K562 (cell line): ENCODE results near the gene RCC1. TPM values are rescaled to one million over a fixed set of nuclear protein-coding genes. Genes with fewer than 3 reads are reported as not detected.

Experiments
- ATAC-seq: fragments of 200-7000 bp; cut with Tn5 transposase; 3 replicates; pipeline ENCODE4 v1.9.1; 2020; ENCODE audit warnings: moderate library complexity
- BruUV-seq: library from RNA; stranded (reverse); fragments of 400-500 nt; replicated peaks from 2 replicates; lab custom pipeline; 2021; lab: Mats Ljungman, UMichigan
- CTCF ChIA-PET: fragments of 300-600 bp; formaldehyde crosslinking; extraction: SDS; loops from one replicate; lab custom pipeline; 2021; ENCODE audit warnings: low intra/inter-chr PET ratio; lab: Yijun Ruan, JAX
- POLR2A ChIA-PET: fragments of 300-600, 350-650 bp; sonication (Branson Sonifier 250); formaldehyde crosslinking; extraction: SDS; loops from one replicate; lab custom pipeline; 2021; ENCODE audit warnings: antibody characterized with exemption, inconsistent platforms; lab: Yijun Ruan, JAX
- DNase-seq, 4 experiments: peaks; one replicate each; pipeline versions ENCODE4 v3.0.0 to v3.0.0-alpha.2; 2011 to 2018; ENCODE audit warnings: low spot score in 3 of 4, mixed read lengths in 3 of 4; ENCODE audit errors: extremely low read depth in 1 of 4
- FAIRE-seq: peaks from 2 replicates; lab custom pipeline; 2011; peaks lifted over from hg19 to GRCh38; lab: Jason Lieb, UNC
- H2AFZ ChIP-seq: 2 replicates; pipeline ENCODE4 v1.6.0; 2011; ENCODE audit warnings: low read depth, low read length, control low read depth, inconsistent platforms
- H3K27ac ChIP-seq: fragments of 200-600 bp; 3 replicates; pipeline ENCODE4 v1.8.0; 2011; ENCODE audit warnings: low read depth, mild to moderate bottlenecking, control low read depth, inconsistent platforms, low read length, moderate library complexity, mixed read lengths; ENCODE audit errors: extremely low read depth
- H3K27me3 ChIP-seq, 2 experiments: fragments of 300-600 bp in 1 of 2; 2 replicates in 1 of 2; 3 replicates in 1 of 2; pipeline versions ENCODE4 v1.6.0 to v1.8.0; 2011; ENCODE audit warnings: inconsistent platforms in 2 of 2, low read length in 2 of 2, mild to moderate bottlenecking in 1 of 2, mixed read lengths in 1 of 2, moderate library complexity in 1 of 2; ENCODE audit not compliant: control insufficient read depth in 2 of 2, insufficient read depth in 2 of 2
- H3K36me3 ChIP-seq: fragments of 300-600 bp; 3 replicates; pipeline ENCODE4 v1.8.0; 2011; ENCODE audit warnings: mild to moderate bottlenecking, low read length, inconsistent platforms; ENCODE audit not compliant: control insufficient read depth, insufficient read depth
- H3K4me1 ChIP-seq, 2 experiments: fragments of 200-600 bp in 1 of 2; replicated peaks in 1 of 2; 2 replicates in 1 of 2; 3 replicates in 1 of 2; pipeline versions ENCODE4 v1.5.1 to v1.8.0; 2011; ENCODE audit warnings: inconsistent platforms in 2 of 2, low read length in 2 of 2, mild to moderate bottlenecking in 1 of 2, mixed read lengths in 1 of 2, moderate library complexity in 1 of 2; ENCODE audit not compliant: control insufficient read depth in 2 of 2, insufficient read depth in 2 of 2
- H3K4me2 ChIP-seq: 2 replicates; pipeline ENCODE4 v1.6.1; 2011; ENCODE audit warnings: low read length, control low read depth, inconsistent platforms, mixed read lengths; ENCODE audit not compliant: insufficient read depth
- H3K4me3 ChIP-seq: fragments of 200-600 bp; sonication (generic), shearing (Covaris generic); 2 replicates; pipeline ENCODE4 v1.5.1; 2016; ENCODE audit warnings: control low read depth, inconsistent platforms
- H3K79me2 ChIP-seq: fragments of 200-600 bp; 3 replicates; pipeline ENCODE4 v1.8.0; 2011; ENCODE audit warnings: low read length, inconsistent platforms; ENCODE audit not compliant: control insufficient read depth, insufficient read depth
- H3K9ac ChIP-seq, 2 experiments: 2 replicates each; pipeline versions ENCODE4 v1.6.0 to v1.6.1; 2011; ENCODE audit warnings: low read depth in 2 of 2, low read length in 2 of 2, control low read depth in 1 of 2, inconsistent platforms in 1 of 2, mild to moderate bottlenecking in 1 of 2, mixed read lengths in 1 of 2; ENCODE audit not compliant: insufficient read depth in 1 of 2
- H3K9me1 ChIP-seq: one replicate; pipeline ENCODE4 v1.6.0; 2011; ENCODE audit warnings: inconsistent platforms, mild to moderate bottlenecking, low read length, moderate library complexity; ENCODE audit not compliant: control insufficient read depth, insufficient read depth
- H3K9me3 ChIP-seq: replicated peaks from 2 replicates; pipeline ENCODE4 v1.5.1; 2011; ENCODE audit warnings: low read depth, low read length, inconsistent platforms; ENCODE audit not compliant: control insufficient read depth, insufficient read depth
- H4K20me1 ChIP-seq: replicated peaks from 2 replicates; pipeline ENCODE4 v1.6.1; 2011; ENCODE audit warnings: low read length, inconsistent platforms, mixed read lengths; ENCODE audit not compliant: control insufficient read depth, insufficient read depth
- CHD2 ChIP-seq: IDR thresholded peaks from 2 replicates; pipeline ENCODE4 v1.6.1; 2011; ENCODE audit warnings: low read depth, low read length
- DNMT1 ChIP-seq: fragments of 450-650 bp; IDR thresholded peaks from 2 replicates; pipeline ENCODE4 v1.6.1; 2016; ENCODE audit warnings: antibody characterized with exemption, mild to moderate bottlenecking
- NCOA1 ChIP-seq: fragments of 450-650 bp; IDR thresholded peaks from 2 replicates; pipeline ENCODE4 v1.6.1; 2016; ENCODE audit warnings: low read depth
- NR4A1 ChIP-seq, 2 experiments: fragments of 250-450 bp in 1 of 2; fragments of 450-650 bp in 1 of 2; sonication (Bioruptor Pico) in 1 of 2; IDR thresholded peaks; 2 replicates each; pipeline versions ENCODE4 v1.4.0 to v1.6.1; 2016 to 2020; ENCODE audit warnings: mild to moderate bottlenecking in 2 of 2, missing compliant biosample characterization in 1 of 2, missing genetic modification characterization in 1 of 2, moderate library complexity in 1 of 2
- NUFIP1 ChIP-seq: fragments of 450-650 bp; IDR thresholded peaks from 2 replicates; pipeline ENCODE4 v1.6.1; 2018; ENCODE audit not compliant: partially characterized antibody
- RBBP5 ChIP-seq: fragments of 200-600 bp; sonication (generic); IDR thresholded peaks from 2 replicates; pipeline ENCODE4 v1.6.1; 2012; ENCODE audit warnings: borderline replicate concordance, mild to moderate bottlenecking, low read length, control low read depth, inconsistent platforms; ENCODE audit not compliant: insufficient read depth, poor library complexity, severe bottlenecking
- SIRT6 ChIP-seq: IDR thresholded peaks from one replicate; pipeline ENCODE4 v1.6.1; 2012; ENCODE audit warnings: low read depth, mild to moderate bottlenecking, control low read depth, inconsistent platforms, low read length, moderate library complexity
- ZNF12 ChIP-seq: sonication (generic); formaldehyde crosslinking; IDR thresholded peaks from 2 replicates; pipeline ENCODE4 v1.4.0; 2020; ENCODE audit warnings: mild to moderate bottlenecking, missing genetic modification reagents
- WGBS: fragments of 100-300 bp; shearing (Covaris generic); methylation state at CpG from one replicate; pipeline ENCODE4 v1.1.6; 2016; ENCODE audit warnings: low coverage, mixed read lengths; ENCODE audit not compliant: insufficient coverage; ENCODE audit errors: missing lambda C conversion rate; 5-methylcytosine and 5-hydroxymethylcytosine counted together
- in situ Hi-C: fragments of 300-500 bp; cut with MboI; formaldehyde crosslinking; loops from 4 replicates; pipeline ENCODE4 v1.15.0; 2018; ENCODE audit warnings: inconsistent platforms, mixed read lengths
- intact Hi-C: fragments of 100-400 bp; cut with micrococcal nuclease; formaldehyde crosslinking; loops from 2 replicates; pipeline ENCODE4 v1.14.2; 2022
- polyA plus RNA-seq, 8 experiments: library from polyadenylated mRNA; depleted of rRNA in 4 of 8; stranded (reverse) in 5 of 8; unstranded in 3 of 8; fragments of >200 nt; fragmentation: Nextera tagmentation in 2 of 8; fragmentation: Illumina TruSeq in 1 of 8; extraction: Ambion mirVana in 2 of 8; extraction: Trizol in 1 of 8; gene quantifications; 2 replicates each; pipeline versions ENCODE4 v1.2.1 to v1.2.3, GENCODE V29; 2011 to 2014; ENCODE audit warnings: inconsistent platforms in 1 of 8, missing spikeins in 1 of 8
- total RNA-seq, 7 experiments: library from RNA; depleted of rRNA in 6 of 7; stranded (reverse); fragments of >200 nt in 6 of 7; fragmentation: Illumina TruSeq in 2 of 7; extraction: Trizol in 2 of 7; gene quantifications; 2 replicates each; pipeline versions ENCODE4 v1.2.1 to v1.2.3, GENCODE V29; 2011 to 2021; ENCODE audit warnings: low replicate concordance in 1 of 7
- TF ChIP-seq, protein P1 (sequence below), 2 experiments: fragments of 450-650 bp; IDR thresholded peaks; 2 replicates each; pipeline ENCODE4 v1.6.1; 2016; ENCODE audit warnings: mild to moderate bottlenecking in 2 of 2, borderline replicate concordance in 1 of 2, low read depth in 1 of 2, moderate library complexity in 1 of 2

Gene RCC1
- total and polyA plus RNA-seq, 9 of the 15 experiments (the other 6 are each of a cell fraction or from before 2014, with no cell fraction given): 16.4 to 202 (median 107) TPM

DNA sequence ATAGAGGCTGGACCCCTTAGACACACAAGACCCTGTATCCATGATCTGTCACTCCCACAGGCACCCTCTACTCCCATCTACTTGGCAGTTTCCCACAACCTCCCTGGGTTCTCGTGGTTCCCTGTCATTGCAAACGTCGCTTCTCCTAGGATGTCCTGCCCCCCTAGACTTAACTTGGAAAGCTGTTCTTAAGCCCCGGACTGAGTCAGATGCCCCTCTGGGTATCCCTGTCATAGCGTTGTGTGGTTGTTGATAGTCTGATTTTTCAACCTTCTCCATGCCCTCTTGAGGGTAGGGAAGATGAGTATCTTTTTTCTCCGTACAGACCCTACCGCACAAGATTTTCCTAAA, 11.8 kb downstream of the RCC1 start (continued):
- TF ChIP-seq DNMT1: peak; percentile 71; the same call in 1 of the 2 replicates
- TF ChIP-seq CHD2: peak; percentile 14; the same call in 1 of the 2 replicates
- no peak for TF ChIP-seq SIRT6
- TF ChIP-seq NUFIP1: no peak

DNA sequence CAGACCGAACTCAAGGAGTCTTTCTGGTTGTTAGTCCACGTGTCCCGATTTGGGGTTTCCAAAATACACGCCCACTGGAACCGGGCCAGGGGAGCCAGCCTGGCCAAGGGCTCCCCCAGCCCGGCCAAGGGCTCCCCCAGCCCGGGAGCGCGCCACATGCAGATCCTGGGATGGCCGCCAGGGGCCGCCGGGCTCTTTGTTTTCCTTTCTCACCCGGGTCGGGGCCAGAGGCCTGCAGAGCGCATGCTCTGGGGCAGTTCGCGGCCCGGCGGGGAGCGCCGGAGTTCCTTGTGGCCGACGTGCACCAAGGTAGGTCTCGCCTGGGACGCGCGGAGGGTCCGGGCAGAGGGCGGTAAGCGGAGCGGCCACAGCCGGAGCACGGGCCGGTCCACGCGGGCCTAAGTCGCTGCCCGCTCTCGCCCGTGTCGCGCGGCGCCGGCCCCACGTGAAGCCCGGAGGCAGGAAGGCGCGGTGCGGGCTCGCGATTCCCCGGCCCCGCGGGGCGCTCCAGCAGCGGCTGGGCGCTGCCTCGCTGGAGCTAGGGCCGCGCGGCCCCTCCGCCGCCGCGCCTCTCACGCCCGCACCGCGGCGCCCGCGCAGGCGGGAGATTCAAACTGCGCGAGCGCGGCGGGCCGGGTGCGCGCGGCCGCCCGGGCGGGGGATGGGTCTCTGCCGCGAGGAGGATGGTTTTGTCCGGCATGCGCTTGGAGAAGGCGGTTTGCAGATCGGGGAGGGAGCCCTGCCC, 12.3 kb downstream of the RCC1 start:
- H3K9ac ChIP-seq: peak overlapping the region; percentile 93 to 98
- H2AFZ ChIP-seq: peak overlapping the region; percentile 93
- peak overlapping the region; percentile 74 for H3K4me3 ChIP-seq
- peaks cover 34% of the 10 kb centered on the region; the same call in 2 of the 3 replicates for H3K36me3 ChIP-seq
- FAIRE-seq (peak; percentile 29), ATAC-seq (peak; percentile 76), DNase-seq (peak; percentile 93 to 96 (median 94))
- intact Hi-C loops (loop anchor here (1.0 to 5.0 kb wide), 9 partner anchors 35 to 1026 kb away; partner anchors contain the start of genes PHACTR4, RNU11, TRNAU1AP and WASF2), in situ Hi-C loops (loop anchor here (5.0 kb wide), 1 partner anchor 84 kb away; no protein-coding TSS in a partner anchor)
- peaks cover 5% of the 10 kb centered on the region for H3K9me1 ChIP-seq
- peak overlapping the region; percentile 99 for H3K27ac ChIP-seq
- peaks cover 49% of the 10 kb centered on the region for H3K79me2 ChIP-seq
- CTCF ChIA-PET: interaction anchor here (0.6 to 4.6 kb wide), 8 partner anchors 37 to 359 kb away, joined by 3 to 56 read pairs (median 4); no protein-coding TSS in a partner anchor
- peak overlapping the region; percentile 99 for H3K4me2 ChIP-seq
- H4K20me1 ChIP-seq: peaks cover 28% of the 10 kb centered on the region
- POLR2A ChIA-PET: interaction anchor here (0.7 to 9.8 kb wide), 11 partner anchors 9 to 370 kb away, joined by 3 to 123 read pairs (median 3); partner anchors contain the start of genes RCC1 and RNU11
- H3K9me3 ChIP-seq: no peaks in the 10 kb centered on the region
- no TSS peak for BruUV-seq
- WGBS: 1% methylated on average over 70 of the region's 92 CpGs
- peaks cover 46 to 47% of the 10 kb centered on the region in 2 experiments for H3K4me1 ChIP-seq
- no peaks in the 10 kb centered on the region for H3K27me3 ChIP-seq
- TF ChIP-seq, protein P1, sequence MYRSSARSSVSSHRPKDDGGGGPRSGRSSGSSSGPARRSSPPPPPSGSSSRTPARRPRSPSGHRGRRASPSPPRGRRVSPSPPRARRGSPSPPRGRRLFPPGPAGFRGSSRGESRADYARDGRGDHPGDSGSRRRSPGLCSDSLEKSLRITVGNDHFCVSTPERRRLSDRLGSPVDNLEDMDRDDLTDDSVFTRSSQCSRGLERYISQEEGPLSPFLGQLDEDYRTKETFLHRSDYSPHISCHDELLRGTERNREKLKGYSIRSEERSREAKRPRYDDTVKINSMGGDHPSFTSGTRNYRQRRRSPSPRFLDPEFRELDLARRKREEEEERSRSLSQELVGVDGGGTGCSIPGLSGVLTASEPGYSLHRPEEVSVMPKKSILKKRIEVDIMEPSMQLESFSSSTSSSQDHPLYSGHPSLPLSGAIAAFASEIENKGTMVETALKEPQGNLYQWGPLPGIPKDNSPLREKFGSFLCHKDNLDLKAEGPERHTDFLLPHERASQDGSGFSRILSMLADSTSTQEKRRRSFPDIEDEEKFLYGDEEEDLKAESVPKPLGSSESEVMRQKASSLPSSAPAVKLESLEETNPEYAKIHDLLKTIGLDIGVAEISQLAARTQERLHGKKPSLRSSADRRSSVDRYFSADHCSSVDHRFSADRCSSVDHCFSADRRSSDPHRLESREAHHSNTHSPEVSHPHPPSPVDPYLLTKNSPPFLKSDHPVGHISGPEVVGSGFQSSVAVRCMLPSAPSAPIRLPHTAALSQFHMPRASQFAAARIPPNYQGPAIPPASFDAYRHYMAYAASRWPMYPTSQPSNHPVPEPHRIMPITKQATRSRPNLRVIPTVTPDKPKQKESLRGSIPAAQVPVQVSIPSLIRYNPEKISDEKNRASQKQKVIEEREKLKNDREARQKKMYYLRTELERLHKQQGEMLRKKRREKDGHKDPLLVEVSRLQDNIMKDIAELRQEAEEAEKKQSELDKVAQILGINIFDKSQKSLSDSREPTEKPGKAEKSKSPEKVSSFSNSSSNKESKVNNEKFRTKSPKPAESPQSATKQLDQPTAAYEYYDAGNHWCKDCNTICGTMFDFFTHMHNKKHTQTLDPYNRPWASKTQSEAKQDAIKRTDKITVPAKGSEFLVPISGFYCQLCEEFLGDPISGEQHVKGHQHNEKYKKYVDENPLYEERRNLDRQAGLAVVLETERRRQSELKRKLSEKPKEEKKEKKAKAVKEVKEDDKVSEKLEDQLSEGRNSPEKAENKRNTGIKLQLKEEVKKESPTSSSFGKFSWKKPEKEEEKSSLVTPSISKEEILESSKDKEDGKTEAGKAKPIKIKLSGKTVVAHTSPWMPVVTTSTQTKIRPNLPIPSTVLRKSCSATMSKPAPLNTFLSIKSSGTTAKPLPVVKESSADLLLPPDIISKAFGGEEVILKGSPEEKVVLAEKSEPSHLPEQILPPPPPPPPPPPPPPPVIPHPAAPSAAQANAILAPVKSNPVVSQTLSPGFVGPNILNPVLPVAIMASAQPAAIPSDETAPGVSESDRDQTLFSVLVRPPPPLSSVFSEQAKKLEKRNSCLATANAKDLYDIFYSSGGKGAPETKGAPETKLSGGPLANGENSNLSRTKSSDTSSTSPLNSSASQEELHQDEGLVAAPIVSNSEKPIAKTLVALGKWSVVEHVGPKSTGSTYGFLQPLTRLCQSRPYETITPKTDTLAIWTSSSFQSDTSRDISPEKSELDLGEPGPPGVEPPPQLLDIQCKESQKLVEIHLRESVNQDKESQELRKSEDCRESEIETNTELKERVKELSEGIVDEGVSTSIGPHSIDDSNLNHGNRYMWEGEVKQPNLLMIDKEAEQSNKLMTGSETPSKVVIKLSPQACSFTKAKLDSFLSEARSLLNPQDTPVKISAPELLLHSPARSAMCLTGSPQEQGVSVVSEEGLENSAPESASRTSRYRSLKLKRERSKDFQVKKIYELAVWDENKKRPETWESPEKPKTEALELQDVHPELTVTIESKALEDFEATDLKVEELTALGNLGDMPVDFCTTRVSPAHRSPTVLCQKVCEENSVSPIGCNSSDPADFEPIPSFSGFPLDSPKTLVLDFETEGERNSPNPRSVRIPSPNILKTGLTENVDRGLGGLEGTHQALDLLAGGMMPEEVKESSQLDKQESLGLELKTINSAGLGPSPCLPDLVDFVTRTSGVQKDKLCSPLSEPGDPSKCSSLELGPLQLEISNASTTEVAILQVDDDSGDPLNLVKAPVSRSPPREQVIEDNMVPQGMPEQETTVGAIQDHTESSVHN (IDR thresholded peaks at IDR 0.05; ENCODE audit: borderline replicate concordance in 1 of 2, low read depth in 1 of 2): no peak
- no peak for TF ChIP-seq NCOA1
- no peak; the same call in 1 of the 2 replicates for TF ChIP-seq ZNF12 (CRISPR knock-in tag)
- TF ChIP-seq NR4A1 (CRISPR knock-in tag; IDR thresholded peaks at IDR 0.05): peak; percentile 73; the same call in 1 of the 2 replicates
- TF ChIP-seq NR4A1 (tag; IDR thresholded peaks at IDR 0.05): no peak
- TF ChIP-seq RBBP5: peak; percentile 76
